H1 (cell line): ENCODE measurements around the gene GMNC. TPM values are rescaled to one million over a fixed set of nuclear protein-coding genes. Genes with fewer than 3 reads are reported as not detected.

Experiments
- BCL11A ChIP-seq, 2 experiments: IDR thresholded peaks; one replicate each; pipeline ENCODE4 v1.6.1; 2011; ENCODE audit warnings: low read depth in 2 of 2, low read length in 2 of 2, mild to moderate bottlenecking in 2 of 2
- CHD1 ChIP-seq: IDR thresholded peaks from 2 replicates; pipeline ENCODE4 v1.6.1; 2012; ENCODE audit warnings: low read depth, low read length, improper control_type of control experiment
- KDM1A ChIP-seq: fragments of 200-600, 300-600 bp; sonication (generic); IDR thresholded peaks from 2 replicates; pipeline ENCODE4 v1.7.1; 2016; ENCODE audit warnings: mild to moderate bottlenecking, low read length, borderline replicate concordance
- NANOG ChIP-seq: IDR thresholded peaks from 2 replicates; pipeline ENCODE4 v1.6.1; 2011; ENCODE audit warnings: low read length, low read depth, mild to moderate bottlenecking, inconsistent platforms; ENCODE audit not compliant: insufficient read depth, poor library complexity, severe bottlenecking
- RBBP5 ChIP-seq: IDR thresholded peaks from 2 replicates; pipeline ENCODE4 v1.7.1; 2012; ENCODE audit warnings: low read depth, mild to moderate bottlenecking, inconsistent platforms, low read length, moderate library complexity, borderline replicate concordance
- RXRA ChIP-seq: IDR thresholded peaks from 2 replicates; pipeline ENCODE4 v1.6.1; 2011; ENCODE audit warnings: low read depth, mild to moderate bottlenecking, low read length, moderate library complexity; ENCODE audit not compliant: insufficient read depth
- SUZ12 ChIP-seq: fragments of 200-600 bp; sonication (generic); IDR thresholded peaks from 2 replicates; pipeline ENCODE4 v1.6.1; 2012; ENCODE audit warnings: mild to moderate bottlenecking, inconsistent platforms, low read length, moderate library complexity, mixed read lengths
- TAF7 ChIP-seq: optimal IDR thresholded peaks from 2 replicates; pipeline ENCODE3; 2011; ENCODE audit warnings: low read depth, mild to moderate bottlenecking, inconsistent platforms, low read length, moderate library complexity, borderline replicate concordance
- TCF12 ChIP-seq: IDR thresholded peaks from 2 replicates; pipeline ENCODE4 v1.6.1; 2011; ENCODE audit warnings: low read depth, mild to moderate bottlenecking, low read length
- polyA plus RNA-seq, 7 experiments: library from polyadenylated mRNA; depleted of rRNA in 3 of 7; stranded (reverse) in 5 of 7; unstranded in 2 of 7; fragments of >200 nt in 5 of 7; fragments of 200-250 nt in 2 of 7; gene quantifications; 1 replicate in 5 of 7; 2 replicates in 1 of 7; 4 replicates in 1 of 7; pipeline versions ENCODE4 v1.2.1 to v1.2.3, GENCODE V29; 2011 to 2013; ENCODE audit warnings: missing spikeins in 2 of 7, mixed read lengths in 2 of 7
- total RNA-seq: library from RNA; stranded (reverse); fragmentation: NEBNext Ultra II Directional; extraction: Animal tissue kit (Norgen Biotek cat#: 25700); gene quantifications from 2 replicates; pipeline ENCODE4 v1.2.1, GENCODE V29; 2021
- TF ChIP-seq, protein P1 (sequence below), 3 experiments: IDR thresholded peaks; 1 replicate in 2 of 3; 2 replicates in 1 of 3; pipeline versions ENCODE4 v1.5.1 to v1.6.1; 2011; ENCODE audit warnings: low read length in 3 of 3, mild to moderate bottlenecking in 3 of 3, inconsistent platforms in 2 of 3, low read depth in 1 of 3, moderate library complexity in 1 of 3; ENCODE audit not compliant: insufficient read depth in 1 of 3; ENCODE audit errors: control extremely low read depth in 1 of 3

GMNC gene
- total and polyA plus RNA-seq, 2 of the 8 experiments (the other 6 are each of a cell fraction or from before 2014, with no cell fraction given) = 0.05 to 0.24 TPM

DNA sequence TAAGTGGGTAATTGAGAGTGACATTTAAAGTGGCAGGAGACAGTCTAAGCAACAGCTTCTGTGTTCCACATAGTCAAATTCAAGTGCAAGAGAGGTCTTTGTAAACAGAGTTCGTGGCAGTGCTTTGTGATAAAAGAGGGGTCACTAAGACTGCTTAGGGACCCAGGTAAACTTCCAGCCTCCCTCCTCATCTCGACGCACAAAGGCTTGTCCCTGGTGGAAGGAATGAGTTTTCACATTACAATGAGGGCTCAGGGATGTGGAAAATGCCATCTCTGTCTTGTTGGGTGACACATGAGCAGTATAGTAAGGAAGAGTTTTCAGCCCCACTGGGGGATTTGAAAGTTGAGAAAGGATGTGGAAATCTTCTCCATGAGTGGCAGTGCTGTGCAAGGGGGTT, 7.3 kb downstream of the GMNC start (continued):
- 0 out of 2 replicates have a peak, but pooled peaks have one; percentile 52 for TF ChIP-seq TCF12
- TF ChIP-seq CHD1 = no peak
- TF ChIP-seq, protein P1, sequence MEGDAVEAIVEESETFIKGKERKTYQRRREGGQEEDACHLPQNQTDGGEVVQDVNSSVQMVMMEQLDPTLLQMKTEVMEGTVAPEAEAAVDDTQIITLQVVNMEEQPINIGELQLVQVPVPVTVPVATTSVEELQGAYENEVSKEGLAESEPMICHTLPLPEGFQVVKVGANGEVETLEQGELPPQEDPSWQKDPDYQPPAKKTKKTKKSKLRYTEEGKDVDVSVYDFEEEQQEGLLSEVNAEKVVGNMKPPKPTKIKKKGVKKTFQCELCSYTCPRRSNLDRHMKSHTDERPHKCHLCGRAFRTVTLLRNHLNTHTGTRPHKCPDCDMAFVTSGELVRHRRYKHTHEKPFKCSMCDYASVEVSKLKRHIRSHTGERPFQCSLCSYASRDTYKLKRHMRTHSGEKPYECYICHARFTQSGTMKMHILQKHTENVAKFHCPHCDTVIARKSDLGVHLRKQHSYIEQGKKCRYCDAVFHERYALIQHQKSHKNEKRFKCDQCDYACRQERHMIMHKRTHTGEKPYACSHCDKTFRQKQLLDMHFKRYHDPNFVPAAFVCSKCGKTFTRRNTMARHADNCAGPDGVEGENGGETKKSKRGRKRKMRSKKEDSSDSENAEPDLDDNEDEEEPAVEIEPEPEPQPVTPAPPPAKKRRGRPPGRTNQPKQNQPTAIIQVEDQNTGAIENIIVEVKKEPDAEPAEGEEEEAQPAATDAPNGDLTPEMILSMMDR (IDR thresholded peaks at IDR 0.05; ENCODE audit: control extremely low read depth in 1 of 3, insufficient read depth in 1 of 3, low read depth in 1 of 3, low read length in 3 of 3) = peak in 2 of 3 experiments; percentile 14 to 57; a peak in 2 of 4 replicates
- TF ChIP-seq RBBP5 = no peak
- no peak for TF ChIP-seq NANOG
- TF ChIP-seq KDM1A = no peak
- no peak for TF ChIP-seq BCL11A (IDR thresholded peaks at IDR 0.05; ENCODE audit: low read depth in 2 of 2, low read length in 2 of 2)
- no peak for TF ChIP-seq TAF7
- TF ChIP-seq SUZ12 = no peak
- no peak for TF ChIP-seq RXRA
